Activated CD8-positive, alpha-beta T cell treated with anti-CD3 and anti-CD28 coated beads for 36 hours (primary cell): ENCODE measurements around the gene PPT1. TPM values are rescaled to one million over a fixed set of nuclear protein-coding genes. Genes with fewer than 3 reads are reported as not detected.
A peak's percentile ranks its signal among the peaks of the same experiment; 100 is the strongest.
"Not testable (repeated sequence)": the region's sequence is repeated elsewhere in the genome, so short reads cannot be mapped to it uniquely, and the experiment has no call there.

Source experiments
- ATAC-seq: fragments of 200-7000 bp; cut with Tn5 transposase; one replicate; pipeline ENCODE4 v1.10.0; 2021; ENCODE audit warnings: mild to moderate bottlenecking, moderate library complexity
- CTCF ChIA-PET: fragments of 350-600 bp; sonication (Branson Sonifier 250); formaldehyde crosslinking; loops from one replicate; lab custom pipeline; 2021; ENCODE audit warnings: antibody characterized with exemption; lab: Charles Lee
- POLR2A ChIA-PET: fragments of 350-600 bp; sonication (Branson Sonifier 250); formaldehyde crosslinking; loops from one replicate; lab custom pipeline; 2021; ENCODE audit warnings: antibody characterized with exemption; lab: Charles Lee
- DNase-seq: peaks from one replicate; pipeline ENCODE4 v3.0.0-alpha.2; 2020
- H3K27ac Mint-ChIP-seq: one replicate; pipeline ENCODE4 v1.8.0; 2021; ENCODE audit warnings: mild to moderate bottlenecking, mixed read lengths
- H3K27me3 Mint-ChIP-seq: one replicate; pipeline ENCODE4 v1.8.0; 2021; ENCODE audit warnings: mixed read lengths
- H3K36me3 Mint-ChIP-seq: one replicate; pipeline ENCODE4 v1.8.0; 2021; ENCODE audit warnings: low read depth, mixed read lengths
- H3K4me1 Mint-ChIP-seq: one replicate; pipeline ENCODE4 v1.8.0; 2021; ENCODE audit warnings: low read depth, mixed read lengths
- H3K4me3 Mint-ChIP-seq: one replicate; pipeline ENCODE4 v1.8.0; 2021; ENCODE audit warnings: mild to moderate bottlenecking, moderate library complexity, mixed read lengths
- H3K9me3 Mint-ChIP-seq: one replicate; pipeline ENCODE4 v1.8.0; 2021; ENCODE audit warnings: mixed read lengths
- CTCF ChIP-seq: fragments of 200-600 bp; IDR thresholded peaks from one replicate; pipeline ENCODE4 v1.8.0; 2022; ENCODE audit warnings: antibody characterized with exemption, mild to moderate bottlenecking
- intact Hi-C: fragments of 100-400 bp; cut with micrococcal nuclease; formaldehyde crosslinking; loops from one replicate; pipeline ENCODE4 v1.10.0; 2022
- total RNA-seq, 2 experiments: library from RNA; stranded (reverse); gene quantifications; one replicate each; pipeline ENCODE4 v1.2.3, GENCODE V29; 2021

The PPT1 gene
- total RNA-seq, 2 experiments from 2014 or later = 60.6 to 69.1 TPM

- DNase-seq = no peak
- POLR2A ChIA-PET = interaction anchor here (0.7 to 2.6 kb wide), 5 partner anchors 22 to 364 kb away, joined by 3 to 11 read pairs (median 4); partner anchors contain the start of gene MFSD2A
- peaks cover 52% of the 10 kb centered on the region for H3K4me1 Mint-ChIP-seq
- H3K9me3 Mint-ChIP-seq = no peaks in the 10 kb centered on the region
- no peaks in the 10 kb centered on the region for H3K27me3 Mint-ChIP-seq
- H3K4me3 Mint-ChIP-seq = peak overlapping the region; percentile 94
- peaks cover 24% of the 10 kb centered on the region for H3K36me3 Mint-ChIP-seq
- intact Hi-C loops = loop anchor here (10.0 kb wide), 2 partner anchors 114 to 224 kb away; no protein-coding TSS in a partner anchor
- H3K27ac Mint-ChIP-seq = peak overlapping the region; percentile 97
- ATAC-seq = no peak
- TF ChIP-seq CTCF = no peak
- CTCF ChIA-PET = interaction anchor here (1.2 to 1.9 kb wide), 5 partner anchors 8 to 136 kb away, joined by 4 to 7 read pairs (median 5); no protein-coding TSS in a partner anchor
Observed at GRCh38 chr1:40038697-40039096, 58.4 kb downstream of the PPT1 start.

GRCh38 chr1:40037254-40037653 is 59.8 kb downstream of the PPT1 start:
- DNase-seq, H3K27ac Mint-ChIP-seq, H3K9me3 Mint-ChIP-seq, H3K27me3 Mint-ChIP-seq, POLR2A ChIA-PET, ATAC-seq, H3K4me3 Mint-ChIP-seq: not testable (repeated sequence)
- peaks cover 13% of the 10 kb centered on the region for H3K36me3 Mint-ChIP-seq
- CTCF ChIA-PET = interaction anchor here (1.4 to 1.6 kb wide), 3 partner anchors 9 to 118 kb away, joined by 4 to 6 read pairs (median 5); no protein-coding TSS in a partner anchor
- intact Hi-C loops = loop anchor here (10.0 kb wide), 2 partner anchors 112 to 222 kb away; no protein-coding TSS in a partner anchor
- H3K4me1 Mint-ChIP-seq = peaks cover 43% of the 10 kb centered on the region

- CTCF ChIA-PET = no interaction called here
- TF ChIP-seq CTCF = no peak
- POLR2A ChIA-PET = no interaction called here
- Mint-ChIP-seq H3K36me3 (peaks cover 8% of the 10 kb centered on the region), H3K27ac (peak overlapping the region; percentile 47), H3K4me3 (no peak overlapping the region), H3K27me3 (no peaks in the 10 kb centered on the region), H3K4me1 (peaks cover 42% of the 10 kb centered on the region), H3K9me3 (no peaks in the 10 kb centered on the region)
- intact Hi-C loops = loop anchor here (10.0 kb wide), 2 partner anchors 112 to 222 kb away; no protein-coding TSS in a partner anchor
- ATAC-seq (no peak), DNase-seq (no peak)
Observed at GRCh38 chr1:40036574-40036973, 60.5 kb downstream of the PPT1 start.

- Mint-ChIP-seq H3K27me3 (no peaks in the 10 kb centered on the region), H3K27ac (peak overlapping the region; percentile 88), H3K36me3 (peaks cover 3% of the 10 kb centered on the region), H3K4me3 (peak overlapping the region; percentile 38), H3K9me3 (no peaks in the 10 kb centered on the region), H3K4me1 (peaks cover 42% of the 10 kb centered on the region)
- ChIA-PET CTCF (interaction anchor here (0.9 to 1.5 kb wide), 4 partner anchors 44 to 132 kb away, joined by 3 to 7 read pairs (median 4); no protein-coding TSS in a partner anchor), POLR2A (interaction anchor here (1.4 kb wide), 1 partner anchor 79 kb away, joined by 4 read pairs; no protein-coding TSS in a partner anchor)
- ATAC-seq (no peak), DNase-seq (no peak)
- TF ChIP-seq CTCF = no peak
- intact Hi-C loops = loop anchor here (10.0 kb wide), 2 partner anchors 110 to 220 kb away; no protein-coding TSS in a partner anchor
Observed at GRCh38 chr1:40034869-40035268, 62.2 kb downstream of the PPT1 start.

- Mint-ChIP-seq H3K9me3 (no peaks in the 10 kb centered on the region), H3K36me3 (no peaks in the 10 kb centered on the region), H3K27me3 (no peaks in the 10 kb centered on the region), H3K27ac (no peak overlapping the region), H3K4me3 (no peak overlapping the region), H3K4me1 (peaks cover 33% of the 10 kb centered on the region)
- ATAC-seq (peak; percentile 69), DNase-seq (peak; percentile 68)
- CTCF ChIA-PET = interaction anchor here (0.6 to 3.5 kb wide), 24 partner anchors 12 to 242 kb away, joined by 3 to 37 read pairs (median 4); partner anchors contain the start of gene MYCL
- intact Hi-C loops = loop anchor here (10.0 kb wide), 2 partner anchors 108 to 218 kb away; no protein-coding TSS in a partner anchor
- POLR2A ChIA-PET = interaction anchor here (1.4 to 1.8 kb wide), 2 partner anchors 8 to 10 kb away, joined by 4 read pairs; partner anchors contain the start of gene CAP1
- TF ChIP-seq CTCF = peak; percentile 63
Observed at GRCh38 chr1:40032240-40032891, 64.7 kb downstream of the PPT1 start.
